Measurements from ENCODE around the gene ZMIZ1.

ZMIZ1 gene

DNA sequence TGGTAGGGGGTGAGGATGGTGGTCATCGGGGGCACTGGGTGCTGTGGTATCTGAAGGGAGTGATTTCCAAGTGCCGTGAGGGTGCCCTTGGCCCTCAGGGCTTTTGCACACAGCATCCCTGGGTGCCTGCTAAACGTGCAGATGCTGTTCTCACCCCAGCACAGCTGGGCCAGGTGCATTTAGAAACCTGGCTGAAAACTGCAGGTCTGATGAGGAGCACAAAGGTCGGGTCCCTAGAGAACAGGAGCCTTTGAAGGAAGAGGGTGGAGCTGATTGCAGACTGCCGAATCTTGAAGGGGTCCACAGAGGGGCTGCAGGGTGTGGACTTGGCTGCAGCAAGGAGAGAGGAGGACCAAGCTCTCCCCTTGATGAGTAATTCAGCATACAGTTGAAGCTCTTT, 32.0 kb downstream of the ZMIZ1 start:
- DNase-seq, result no peak

DNA sequence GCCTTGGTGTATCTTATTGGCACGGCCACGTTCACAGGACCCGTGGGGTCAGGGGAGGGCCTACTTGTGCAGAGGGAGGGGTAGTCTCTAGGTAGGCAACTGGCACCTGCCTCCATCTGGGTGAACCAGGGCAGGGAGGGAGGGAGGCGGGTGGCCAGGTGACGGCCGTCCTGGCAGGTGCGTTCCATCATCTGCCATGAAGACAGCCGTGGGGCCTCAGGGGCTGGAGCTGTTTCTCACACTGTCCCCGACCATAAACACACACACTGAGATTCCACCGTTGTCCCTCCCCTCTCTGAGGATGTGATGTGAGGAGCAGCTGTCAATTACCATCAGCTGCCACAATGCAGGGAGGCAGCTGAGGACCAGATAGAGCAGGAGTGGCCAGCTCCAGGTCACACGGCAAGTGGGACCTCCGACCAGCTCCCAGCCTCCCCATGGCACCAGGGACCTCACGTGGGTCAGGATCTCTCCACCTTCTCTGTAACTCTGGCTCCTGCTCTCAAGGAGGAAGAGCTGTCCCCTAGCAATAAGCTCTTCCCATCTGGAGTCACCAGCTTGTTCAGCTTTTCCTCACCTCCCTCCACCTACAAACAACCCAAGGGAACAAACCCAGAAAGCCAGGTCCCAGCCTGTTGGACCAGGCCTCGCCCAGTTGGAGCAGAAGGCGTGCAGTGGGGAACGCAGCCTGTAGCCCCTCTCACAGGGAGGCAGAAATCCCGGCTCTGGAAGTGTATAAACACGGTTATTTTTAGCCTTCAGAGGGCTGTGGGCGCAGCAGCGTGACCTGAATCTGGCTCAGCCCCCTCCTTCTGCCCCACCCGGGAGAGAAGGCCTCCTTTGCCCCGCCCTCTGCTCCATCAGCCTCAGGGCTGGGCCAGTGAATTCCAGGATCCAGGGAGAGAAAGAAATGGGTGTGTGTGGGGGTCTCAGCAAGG, 33.1 kb downstream of the ZMIZ1 start:
- no peak for DNase-seq

DNA sequence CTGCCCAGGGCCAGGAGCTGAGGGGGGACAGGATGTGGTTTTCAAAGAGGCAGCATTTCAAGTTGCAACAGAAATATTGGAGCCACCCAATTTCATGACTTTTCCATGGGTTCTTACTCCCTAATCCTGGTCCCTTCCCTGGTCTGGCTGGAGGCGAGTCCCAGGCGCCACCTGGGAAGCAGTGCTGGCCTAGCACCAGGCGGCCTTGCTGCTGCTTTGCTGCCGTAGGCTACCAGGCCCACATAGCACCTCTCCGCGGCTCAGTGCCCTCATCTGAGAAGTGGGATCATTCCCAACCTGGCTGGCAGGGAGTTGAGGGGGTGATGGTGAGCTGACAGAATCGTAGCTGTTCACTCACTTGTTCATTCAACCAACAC, 33.7 kb downstream of the ZMIZ1 start:
- no peak for DNase-seq

DNA sequence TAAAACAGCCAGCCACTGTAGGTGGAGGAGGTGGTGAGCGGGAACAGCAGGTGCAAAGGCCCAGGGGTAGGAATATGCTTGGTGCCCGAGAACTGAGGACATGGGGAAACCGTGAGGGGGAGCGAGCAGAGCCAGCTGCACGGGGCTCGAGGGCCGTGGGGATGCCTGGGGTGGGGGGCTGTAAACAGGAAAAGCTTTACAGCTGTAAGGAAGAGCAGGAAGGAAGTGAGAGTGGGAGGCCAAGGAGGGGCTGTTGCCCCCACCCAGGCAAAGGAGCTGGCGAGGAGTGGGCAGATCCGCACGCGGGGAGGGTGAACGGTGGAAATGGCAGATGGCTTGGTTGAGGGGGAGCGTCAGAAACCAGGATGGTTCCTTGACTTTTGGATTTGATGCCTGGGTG, 34.4 kb downstream of the ZMIZ1 start:
- DNase-seq, result no peak

DNA sequence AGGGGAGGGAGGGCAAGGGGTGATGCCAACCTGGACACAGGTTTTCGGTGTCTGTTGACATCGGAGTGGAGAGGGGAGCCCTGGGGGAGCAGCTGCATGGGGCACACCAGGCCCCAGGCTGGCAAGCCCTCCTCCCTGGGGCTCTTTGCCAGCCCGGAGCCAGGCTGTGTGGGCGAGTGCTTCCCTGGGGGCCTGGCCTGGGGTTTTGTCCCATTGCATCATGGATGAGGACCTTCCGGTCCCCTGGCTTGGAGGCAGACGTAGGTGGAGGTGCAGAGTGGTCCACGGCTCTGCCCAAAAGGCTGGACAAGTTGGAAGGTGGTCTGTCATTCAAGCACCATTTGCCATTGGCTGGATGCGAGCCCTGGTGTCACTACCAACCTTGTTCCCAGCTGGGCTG, 34.8 kb downstream of the ZMIZ1 start:
- no peak for DNase-seq

DNA sequence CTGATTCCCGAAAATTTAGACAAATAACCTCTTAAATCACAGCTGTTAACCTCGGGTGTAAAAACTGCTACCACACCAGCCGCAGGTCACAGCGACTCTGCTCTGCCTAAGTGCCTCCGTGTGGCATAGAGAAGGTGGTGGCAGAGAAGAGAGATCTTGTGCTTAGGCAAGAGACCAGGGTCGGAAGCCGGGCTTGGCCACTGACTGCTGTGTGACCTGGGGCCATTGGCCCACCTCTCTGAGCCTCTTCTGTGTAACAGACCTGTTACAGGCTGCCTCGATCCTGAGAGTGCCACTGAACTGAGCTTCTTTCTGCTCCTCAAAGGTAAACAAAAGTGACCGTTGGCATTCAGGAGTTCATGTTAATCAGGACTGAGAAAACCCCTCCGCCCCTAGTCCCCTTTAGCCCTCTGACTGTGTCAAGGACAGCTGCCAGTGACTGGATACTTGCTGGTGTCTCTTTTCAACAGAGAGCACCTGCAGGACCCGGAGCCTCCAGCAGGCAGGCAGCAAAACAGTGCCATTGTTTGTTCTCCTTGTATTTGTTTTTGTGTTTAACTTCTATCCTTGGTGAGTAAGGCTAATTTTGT, 36.5 kb downstream of the ZMIZ1 start:
- no peak for DNase-seq

DNA sequence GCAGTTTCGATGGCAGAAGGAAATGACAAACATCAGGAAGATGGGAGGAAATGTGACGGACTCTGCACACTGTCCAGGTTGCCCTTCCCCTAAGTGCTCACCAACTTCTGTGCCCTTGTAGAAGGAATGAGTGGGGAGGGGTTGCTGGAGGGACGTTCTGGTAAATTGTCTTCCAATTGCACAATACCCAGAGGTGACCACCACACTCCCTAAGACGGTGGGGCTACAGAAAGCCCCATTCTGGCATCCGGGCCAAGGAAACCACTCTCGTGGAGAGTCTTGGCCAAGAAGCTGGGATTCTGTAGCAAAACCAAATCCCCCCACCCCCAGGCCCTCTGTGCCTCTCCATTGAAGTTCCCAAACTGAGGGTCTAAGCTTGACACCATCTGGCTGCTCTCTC, 37.1 kb downstream of the ZMIZ1 start:
- DNase-seq, result no peak

DNA sequence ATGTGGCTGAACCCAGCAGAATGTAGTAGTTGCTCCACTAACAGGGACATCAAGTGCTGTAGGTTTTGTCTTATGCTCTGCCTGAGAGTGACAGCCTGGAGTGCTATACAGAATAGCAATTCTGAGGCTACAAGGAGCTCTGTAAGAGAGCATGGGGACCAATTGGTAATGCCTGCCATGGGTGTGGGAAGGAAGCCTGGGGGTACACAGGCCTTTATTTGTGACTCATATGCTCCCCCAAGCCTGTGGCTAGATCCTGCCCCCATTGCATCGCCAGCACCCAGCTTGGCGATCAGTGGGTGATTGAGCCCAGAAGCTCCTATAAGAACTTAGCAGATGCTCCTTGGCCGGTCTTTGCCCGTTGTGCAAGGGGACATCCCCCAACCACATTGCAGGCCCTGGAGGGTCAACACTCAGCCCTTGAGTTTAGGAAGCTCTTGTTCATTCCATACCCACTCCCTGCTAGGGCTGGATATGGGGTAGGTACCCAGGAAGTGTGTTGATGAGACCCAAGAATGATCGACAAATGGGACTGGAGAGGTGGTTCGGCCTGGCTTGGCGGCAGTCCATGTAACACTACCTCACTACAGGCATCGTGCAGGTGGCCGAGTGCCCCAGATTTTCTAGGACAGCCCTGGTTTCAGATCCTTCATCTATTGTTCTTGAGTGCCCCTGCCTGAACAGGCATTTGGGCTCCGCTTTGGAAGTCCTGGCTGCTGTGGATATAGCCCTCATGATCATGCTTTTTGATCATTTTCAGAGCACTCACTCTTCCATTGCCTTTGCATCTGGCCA, 37.7 kb downstream of the ZMIZ1 start:
- no peak for DNase-seq

DNA sequence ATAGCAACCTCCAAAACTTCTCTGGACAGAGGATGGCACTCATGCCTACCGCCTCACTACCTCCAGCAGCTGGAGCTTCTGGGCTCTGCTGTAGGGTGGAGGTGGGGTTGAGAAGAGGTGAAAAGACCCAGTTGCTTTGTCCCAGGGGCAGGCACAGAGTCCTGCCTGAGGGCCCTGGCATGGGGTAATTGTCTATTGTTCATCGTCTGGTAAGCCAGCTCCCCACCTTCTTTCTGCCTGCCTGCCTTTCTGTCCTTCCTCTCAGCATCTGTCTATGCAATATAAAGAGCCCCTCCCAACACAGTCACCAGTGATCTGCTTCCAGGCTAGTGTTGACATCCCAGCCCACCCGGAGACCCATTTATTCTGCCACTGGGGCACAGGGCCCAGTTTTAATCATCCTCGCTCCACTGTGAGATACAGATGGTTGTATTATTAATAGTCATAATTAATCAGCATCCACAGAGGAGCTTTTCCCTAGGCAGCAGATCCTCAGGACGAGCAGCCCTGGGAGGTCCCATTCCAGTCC, 39.0 kb downstream of the ZMIZ1 start:
- no peak for DNase-seq

DNA sequence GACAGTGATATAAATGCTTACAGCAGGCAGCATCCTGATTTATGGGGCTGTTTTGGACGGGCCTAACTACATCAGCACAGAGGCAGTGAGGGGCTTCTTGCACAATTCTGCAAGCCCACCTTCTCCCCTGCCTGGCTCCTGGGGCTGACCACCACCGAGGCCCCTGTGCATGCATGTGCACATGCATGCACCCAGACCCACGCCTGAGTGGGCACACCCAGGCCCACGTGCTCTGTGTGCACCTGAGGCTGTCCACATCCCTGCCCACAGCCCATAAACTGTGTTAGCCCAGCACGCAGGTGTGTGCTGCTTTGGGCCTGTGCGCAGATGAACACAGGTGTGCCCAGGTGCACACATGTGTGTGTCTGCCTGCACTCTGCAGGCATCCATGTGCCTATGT, 40.0 kb downstream of the ZMIZ1 start:
- DNase-seq, result no peak

DNA sequence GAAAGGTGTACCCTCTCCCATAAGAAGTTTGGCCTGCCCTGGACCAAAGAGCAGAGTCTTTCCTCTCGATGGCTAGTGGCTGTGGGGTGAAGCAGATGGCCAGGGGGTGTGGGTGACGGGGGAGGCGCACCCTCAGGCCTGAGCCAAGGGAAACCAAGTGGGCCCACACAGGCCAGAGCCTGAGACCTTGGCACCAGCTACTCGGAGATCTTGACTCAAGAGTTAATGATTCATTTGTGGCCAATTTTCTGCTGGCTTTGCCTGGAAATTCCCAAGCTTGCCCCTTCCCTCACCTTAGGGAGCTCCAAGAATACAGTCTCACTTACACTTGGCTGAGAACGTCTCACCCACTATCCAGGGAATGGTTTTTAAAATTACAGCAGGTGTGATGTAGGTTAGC, 42.7 kb downstream of the ZMIZ1 start:
- DNase-seq, result no peak

DNA sequence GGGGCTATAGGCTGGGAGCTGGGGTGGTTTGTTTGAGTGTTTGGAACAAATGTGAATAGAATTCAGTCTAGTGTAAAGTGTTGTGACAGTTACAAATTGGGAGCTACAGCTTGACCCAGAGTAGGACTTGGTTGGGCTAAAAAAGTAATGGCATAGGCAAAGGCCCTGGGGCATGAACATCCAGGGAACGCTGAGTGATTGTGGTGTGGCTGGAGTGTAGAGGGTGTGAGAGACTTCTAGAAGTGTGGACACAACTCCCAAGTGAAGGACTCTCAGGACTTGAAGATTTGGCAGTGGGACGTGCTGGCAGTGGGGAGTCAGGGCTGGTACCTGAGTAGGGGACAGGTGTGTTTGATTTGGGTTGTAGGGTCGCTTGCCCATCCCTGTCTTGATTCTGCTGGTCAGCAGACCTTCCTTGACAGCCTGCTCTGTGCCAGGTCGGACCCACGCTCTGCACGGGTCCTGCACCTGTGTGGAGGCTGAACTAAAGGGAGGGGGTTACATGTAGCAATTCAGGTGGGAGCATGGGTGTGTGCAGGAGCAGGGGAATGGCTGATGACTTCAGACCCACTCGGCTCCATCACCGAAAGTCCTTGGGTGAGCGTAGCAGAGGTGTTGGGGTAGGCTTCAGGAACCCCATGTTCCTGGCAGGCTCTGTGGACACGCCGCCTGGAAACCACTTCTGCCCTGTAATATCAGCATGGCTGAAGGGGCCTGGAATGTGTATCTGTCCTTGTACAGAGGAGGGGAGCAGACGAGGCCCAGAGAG, 43.3 kb downstream of the ZMIZ1 start:
- DNase-seq, result no peak

DNA sequence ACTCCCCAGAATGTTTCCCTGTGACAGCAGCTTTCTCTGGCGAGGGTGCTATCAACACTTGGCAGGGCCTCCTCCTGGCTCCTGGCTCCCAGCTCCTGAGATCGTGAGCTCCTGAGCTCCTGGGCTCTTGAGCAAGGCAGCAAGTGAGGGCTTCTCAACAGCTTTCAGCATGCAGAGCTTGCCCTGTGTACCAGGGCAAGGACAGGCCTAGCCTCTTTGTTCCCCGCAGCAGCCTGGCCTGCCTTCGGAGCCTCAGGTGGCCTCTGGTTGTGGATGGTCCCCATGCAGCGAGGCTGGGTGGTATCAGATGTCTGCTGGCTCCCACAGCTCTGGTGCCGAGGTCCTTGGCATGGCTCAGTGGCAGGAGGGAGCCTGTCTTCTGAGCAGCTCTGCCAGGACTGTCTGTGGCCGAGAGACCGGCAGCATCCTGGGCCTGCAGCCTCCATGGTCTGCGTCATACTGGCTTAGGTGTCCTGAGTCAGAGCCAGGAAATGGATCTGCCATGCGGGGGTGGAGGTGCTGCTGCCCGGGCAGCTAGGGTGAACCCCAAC, 44.2 kb downstream of the ZMIZ1 start:
- no peak for DNase-seq

DNA sequence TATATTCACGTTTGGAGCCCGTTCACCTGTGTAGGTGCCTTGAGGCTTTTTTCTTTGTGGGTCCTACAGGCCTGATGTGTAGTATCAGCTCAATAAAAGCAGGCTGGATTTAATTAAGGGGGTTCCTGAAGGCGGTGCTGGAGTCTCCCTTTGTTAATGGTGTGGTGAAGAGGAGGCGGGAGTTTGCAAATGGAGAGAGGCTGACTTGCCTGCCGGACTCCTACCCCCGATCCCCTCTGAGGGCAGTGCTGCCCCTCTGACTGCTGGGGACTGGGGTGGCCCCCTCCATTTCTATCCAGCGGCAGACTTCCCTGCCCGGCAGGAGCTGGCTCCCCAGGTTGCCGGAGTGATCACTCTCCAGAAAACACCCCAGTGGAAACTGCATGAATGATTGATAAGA, 45.1 kb downstream of the ZMIZ1 start:
- no peak for DNase-seq

DNA sequence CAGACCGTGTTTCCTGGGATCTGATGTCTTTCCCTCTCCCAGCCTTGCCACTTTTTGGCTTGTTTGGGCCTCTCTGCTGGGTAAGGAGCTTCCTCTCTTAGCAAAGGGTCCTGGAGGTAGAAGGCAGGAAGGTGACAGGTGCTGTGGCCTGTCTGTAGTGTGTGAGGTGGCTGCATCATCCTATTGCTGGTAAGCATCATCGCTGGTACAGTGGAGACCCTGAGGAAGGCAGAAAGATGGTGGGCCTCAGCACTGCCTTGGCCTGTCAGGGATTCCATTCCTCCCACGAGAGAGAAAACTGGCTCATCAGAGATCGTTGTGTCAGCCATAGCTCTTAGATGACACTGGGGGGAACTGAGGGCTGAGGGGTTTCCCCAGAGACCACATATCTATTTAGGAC, 46.5 kb downstream of the ZMIZ1 start:
- DNase-seq, result no peak

DNA sequence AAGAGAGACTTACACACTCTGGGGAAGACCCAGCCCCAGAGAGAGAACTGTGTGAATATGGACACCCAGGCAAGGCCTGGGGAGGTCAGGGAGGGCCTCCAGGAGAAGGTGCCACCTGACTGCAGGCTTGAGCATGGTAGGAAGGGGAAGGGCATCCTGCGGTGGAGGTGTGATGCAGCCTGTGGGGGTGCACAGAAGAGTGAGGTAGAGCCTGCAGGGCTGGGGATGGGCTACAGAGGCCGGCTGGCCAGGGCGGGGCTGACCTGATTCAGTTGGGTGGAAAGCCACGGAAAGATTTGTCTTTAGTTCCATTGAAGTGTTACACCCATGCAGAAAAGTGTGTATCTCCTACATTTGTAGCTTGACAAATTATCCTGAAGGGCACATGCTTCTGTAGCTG, 47.6 kb downstream of the ZMIZ1 start:
- peak in 1 of 2 donors; percentile 11 for DNase-seq

DNA sequence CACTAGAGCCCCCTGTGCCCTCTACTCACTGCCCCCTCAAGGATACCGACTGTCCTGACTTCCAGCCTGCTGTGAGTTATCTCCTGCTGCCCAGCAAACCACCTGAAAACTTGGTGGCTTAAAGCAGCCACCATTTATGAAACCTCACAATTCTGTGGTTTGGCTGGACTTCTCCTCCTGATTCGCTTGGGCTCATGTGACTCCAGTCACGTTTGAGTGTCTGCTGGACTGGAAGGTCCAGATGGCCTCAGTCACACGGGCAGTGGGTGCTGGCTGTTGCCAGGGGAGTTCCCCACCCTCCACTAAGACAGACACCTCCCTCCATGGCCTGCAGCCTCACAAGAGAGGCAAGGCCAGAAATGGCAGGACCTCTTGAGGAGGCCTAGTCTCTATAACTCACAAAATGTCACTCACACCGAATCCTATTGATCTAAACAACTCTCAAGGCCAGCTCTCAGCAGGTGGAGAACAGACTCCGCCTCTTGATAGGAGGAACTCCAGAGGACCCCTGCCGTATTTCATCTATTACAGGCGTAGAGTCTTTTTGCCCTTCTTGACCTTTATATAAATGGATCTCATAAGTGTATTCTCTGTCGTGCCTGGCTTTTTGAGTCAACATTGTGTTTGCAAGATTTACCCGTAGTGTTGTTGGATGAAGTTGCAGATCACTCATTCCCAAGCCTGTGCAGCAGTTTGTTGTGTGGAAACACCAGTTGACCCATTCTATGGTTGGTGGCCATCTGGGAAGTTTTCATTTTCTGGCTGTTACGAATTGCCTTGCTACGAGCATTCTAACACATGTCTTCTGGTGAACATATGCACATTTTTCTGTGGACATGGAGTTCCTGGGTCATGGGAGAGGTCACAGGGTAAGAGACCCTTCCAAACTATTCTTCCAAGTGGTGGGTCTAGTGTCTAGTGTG, 48.3 kb downstream of the ZMIZ1 start:
- no peak for DNase-seq

DNA sequence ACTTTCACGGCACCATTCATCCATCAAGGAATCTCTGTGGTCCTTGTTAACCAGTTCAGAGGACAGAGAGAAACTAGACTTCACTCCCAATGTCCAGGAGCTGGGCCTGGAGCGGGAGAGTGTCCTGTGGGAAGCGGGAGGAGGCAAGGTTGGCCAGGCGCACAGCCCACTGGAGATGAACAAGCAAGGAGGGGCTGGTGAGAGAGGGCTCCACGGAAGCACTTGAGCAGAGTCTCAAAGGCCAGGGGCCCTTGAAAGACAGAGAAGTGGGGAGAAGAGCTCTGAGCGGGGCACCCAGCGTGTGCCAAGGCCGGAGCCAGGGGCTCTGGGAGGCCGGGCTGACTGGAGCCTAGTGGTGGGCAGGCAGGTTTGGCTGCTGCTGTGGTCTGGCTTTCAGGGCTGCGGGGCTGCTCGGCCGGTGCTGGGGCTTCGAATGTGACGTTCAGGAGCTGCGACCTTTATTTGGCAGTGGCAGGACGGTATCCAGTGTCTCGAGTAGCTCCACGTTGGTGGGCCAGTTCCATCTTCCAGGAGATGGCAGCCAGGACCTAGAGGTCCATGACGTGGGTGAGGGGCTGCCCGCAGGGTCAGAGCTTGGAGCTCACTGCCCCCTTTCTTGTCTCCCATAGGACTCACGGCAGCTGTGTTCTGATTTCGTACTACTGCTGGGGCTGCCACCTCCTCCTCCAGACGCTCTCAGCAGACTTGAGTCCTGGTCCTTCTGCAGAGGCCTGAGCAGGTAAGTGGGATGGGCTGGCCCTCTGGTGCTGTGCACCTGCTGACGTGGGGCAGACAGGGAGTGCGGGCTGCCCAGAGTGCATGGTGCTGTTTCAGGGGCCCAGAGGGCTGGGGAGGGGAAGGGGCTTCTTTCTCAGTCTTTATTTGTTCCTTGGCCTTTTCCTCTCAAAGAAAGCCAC, 49.8 kb downstream of the ZMIZ1 start:
- no peak for DNase-seq

DNA sequence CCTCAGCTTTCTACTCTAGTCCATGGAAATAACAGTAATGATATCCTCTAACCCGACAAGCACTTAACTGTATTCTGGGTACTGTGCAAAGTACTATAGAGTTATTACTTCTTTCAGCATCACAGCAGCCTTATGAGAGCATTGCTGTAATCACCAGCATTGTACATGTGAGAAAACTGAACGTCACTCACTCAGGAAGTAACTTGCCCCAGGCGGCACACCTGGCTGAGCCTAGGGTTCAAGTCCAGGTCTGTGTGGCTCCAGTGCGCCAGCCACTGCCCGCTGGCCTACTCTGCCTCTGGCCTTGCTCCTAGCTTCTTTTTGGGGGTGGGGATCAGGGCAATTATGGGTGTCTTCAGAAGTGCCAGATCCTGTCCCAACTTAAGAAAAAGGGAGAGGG, 50.5 kb downstream of the ZMIZ1 start:
- DNase-seq, result no peak

DNA sequence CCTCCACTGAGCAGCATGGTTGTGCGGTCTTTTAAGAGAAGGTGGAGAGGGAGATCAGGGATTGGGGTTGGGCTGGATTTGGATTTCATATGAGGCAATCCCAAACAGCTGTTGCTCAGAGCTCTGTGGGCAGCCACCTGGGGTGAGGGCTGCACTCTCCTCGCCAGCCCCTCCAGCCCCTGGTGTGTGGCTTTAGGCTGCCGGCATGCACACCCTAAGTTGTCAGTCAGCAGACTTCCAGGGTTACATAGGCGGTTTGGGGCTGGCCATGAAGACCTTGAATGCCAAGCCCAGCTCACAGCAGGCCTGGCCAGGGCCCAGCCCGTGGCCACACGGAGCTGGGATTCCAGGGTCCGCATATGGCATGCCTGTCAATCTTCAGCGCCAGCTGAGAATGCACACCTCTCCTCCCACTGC, 54.8 kb downstream of the ZMIZ1 start:
- DNase-seq, result no peak
